HG03064 (cell line): ENCODE data around the gene GOLGA1.
A peak's percentile ranks its signal among the peaks of the same experiment; 100 is the strongest.
"Not testable (repeated sequence)": the region's sequence is repeated elsewhere in the genome, so short reads cannot be mapped to it uniquely, and the experiment has no call there.

ENCODE experiments used
- ATAC-seq: cut with Tn5 transposase; IDR thresholded peaks from one replicate; pipeline ENCODE4 v1.9.1; 2021; ENCODE audit warnings: low read depth; ENCODE audit not compliant: unreplicated experiment

GOLGA1 gene, protein sequence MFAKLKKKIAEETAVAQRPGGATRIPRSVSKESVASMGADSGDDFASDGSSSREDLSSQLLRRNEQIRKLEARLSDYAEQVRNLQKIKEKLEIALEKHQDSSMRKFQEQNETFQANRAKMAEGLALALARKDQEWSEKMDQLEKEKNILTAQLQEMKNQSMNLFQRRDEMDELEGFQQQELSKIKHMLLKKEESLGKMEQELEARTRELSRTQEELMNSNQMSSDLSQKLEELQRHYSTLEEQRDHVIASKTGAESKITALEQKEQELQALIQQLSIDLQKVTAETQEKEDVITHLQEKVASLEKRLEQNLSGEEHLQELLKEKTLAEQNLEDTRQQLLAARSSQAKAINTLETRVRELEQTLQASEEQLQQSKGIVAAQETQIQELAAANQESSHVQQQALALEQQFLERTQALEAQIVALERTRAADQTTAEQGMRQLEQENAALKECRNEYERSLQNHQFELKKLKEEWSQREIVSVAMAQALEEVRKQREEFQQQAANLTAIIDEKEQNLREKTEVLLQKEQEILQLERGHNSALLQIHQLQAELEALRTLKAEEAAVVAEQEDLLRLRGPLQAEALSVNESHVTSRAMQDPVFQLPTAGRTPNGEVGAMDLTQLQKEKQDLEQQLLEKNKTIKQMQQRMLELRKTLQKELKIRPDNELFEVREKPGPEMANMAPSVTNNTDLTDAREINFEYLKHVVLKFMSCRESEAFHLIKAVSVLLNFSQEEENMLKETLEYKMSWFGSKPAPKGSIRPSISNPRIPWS

GRCh38 chr9:124940894-124941678 lies at the start of gene GOLGA1:
TSS of gene GOLGA1 (minus strand) at chr9:124941083. CDS start at chr9:124938711, 2,372 bp downstream.
- peak; percentile 78 for ATAC-seq

DNA sequence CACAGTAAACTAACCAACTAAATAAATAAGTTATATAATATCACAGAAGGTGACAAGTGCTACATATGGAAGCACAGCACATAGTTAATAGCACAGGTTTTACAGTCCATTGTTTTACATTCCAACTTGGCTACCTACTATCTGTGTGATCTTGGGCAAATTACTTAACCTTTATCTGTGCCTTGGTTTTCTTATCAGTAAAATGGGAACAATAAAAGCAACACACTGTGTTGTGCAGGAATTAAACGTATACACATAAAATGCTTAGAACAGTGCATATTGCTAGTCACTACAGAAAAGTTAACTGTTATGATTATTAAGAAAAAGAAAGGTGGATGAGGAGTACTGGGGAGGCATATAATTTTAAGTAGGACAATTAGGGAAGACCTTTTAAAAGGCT lies 42.8 kb upstream of the GOLGA1 start:
- no peak for ATAC-seq

DNA sequence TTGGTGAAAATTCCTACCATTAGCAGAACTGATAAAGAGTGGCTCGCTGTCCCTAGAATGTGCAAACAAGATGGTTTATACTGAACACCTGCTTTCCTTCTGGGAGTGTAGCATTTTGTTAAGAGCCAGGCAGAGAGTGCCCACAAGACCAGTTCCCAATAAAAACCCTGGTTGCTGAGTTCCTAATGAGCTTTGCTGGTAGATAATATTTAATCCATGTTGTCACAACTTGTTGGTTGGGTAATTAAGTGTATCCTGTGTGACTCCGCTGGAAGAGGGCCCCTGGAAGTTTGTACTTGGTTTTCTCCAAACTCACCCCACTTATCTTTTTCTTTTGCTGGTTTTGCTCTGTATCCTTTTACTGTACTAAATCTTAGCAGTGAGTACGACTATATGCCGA lies 39.5 kb upstream of the GOLGA1 start:
- ATAC-seq: no peak

DNA sequence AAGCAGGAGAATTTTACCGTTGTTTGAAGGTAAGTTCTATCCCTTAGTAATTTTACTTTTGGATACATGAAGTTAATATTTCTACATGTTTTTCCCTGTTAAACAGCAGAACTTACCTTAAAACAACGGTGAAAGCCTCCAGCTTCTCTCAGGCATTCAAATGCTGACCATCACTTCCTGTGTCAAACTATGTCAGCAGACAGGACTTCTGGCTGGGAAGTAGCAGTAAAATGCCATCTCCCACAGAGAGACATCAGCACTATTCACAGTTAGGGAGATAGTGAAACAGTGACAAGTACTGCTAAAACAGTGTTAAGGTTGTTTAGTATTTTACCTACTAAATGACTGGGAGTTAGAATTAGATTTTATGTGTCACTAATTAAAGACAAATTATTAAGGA lies 34.2 kb upstream of the GOLGA1 start:
- no peak for ATAC-seq

DNA sequence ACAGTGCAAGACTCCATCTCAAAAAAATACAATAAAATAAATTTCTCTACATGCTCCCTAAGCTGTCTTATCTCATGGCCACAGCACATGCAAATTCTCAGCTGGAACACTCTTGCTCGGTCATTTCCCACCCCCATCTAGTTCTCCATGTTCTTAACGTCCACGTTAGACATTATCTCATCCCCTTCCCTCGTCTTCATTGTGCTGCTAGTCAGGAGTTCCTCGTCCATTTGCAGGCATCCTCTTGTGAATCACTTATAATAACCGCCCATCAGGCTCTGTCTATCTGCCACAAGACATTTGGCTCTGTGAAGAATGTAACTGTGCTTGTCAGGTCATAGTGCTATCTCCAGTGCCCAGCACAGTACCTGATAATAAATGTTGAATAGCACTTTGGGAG lies 32.9 kb upstream of the GOLGA1 start:
- ATAC-seq: no peak

DNA sequence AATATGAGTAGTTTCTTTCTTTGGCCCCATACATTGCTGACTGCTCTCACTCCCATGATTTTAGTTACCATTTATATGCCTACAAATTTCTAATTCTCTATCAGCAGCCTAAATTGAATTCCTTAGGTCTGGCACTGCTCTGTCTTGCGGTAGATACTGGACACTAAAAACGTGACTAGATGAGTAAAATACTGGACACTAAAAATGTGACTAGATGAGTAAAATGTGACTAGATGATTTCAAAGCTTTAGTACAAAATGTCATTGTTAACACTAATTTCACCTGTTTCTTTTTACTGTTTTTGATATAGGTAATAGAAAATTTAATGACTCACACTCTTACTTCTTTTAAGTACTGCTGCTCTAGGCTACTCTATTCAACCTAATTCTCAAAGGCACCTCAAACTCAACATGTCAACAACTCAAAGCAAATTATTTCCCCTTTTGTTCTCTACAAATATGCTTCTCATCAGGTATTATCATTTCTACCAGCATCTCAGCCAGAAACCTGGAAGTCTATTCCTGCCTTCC lies 31.4 kb upstream of the GOLGA1 start:
- no peak for ATAC-seq

- ATAC-seq: no peak
Measured at GRCh38 chr9:124969401-124969800, 28.5 kb upstream of the GOLGA1 start.

DNA sequence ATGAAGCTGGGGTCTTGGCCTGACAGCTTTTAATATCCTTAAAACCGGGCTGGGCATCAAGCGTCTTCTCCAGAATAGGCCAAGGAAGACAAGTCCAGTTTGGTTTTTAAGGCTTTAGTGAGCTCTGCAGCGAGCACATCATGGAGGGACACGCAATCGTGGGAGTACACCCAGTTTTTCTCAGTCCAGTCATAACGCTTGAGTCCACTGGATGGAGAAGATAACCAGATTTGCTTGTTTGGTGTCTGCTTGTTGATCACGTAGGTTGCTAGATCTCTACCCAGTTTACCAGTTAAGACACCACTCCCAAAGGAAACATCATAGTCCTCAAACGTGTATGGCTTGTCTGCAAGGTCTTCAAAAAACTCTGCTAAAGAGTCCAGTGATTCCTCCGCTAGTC lies 27.4 kb upstream of the GOLGA1 start:
- ATAC-seq: no peak

- not testable (repeated sequence) for ATAC-seq
Measured at GRCh38 chr9:124965775-124966568, 25.1 kb upstream of the GOLGA1 start.

GRCh38 chr9:124964604-124965003 lies 23.7 kb upstream of the GOLGA1 start:
- ATAC-seq: no peak

DNA sequence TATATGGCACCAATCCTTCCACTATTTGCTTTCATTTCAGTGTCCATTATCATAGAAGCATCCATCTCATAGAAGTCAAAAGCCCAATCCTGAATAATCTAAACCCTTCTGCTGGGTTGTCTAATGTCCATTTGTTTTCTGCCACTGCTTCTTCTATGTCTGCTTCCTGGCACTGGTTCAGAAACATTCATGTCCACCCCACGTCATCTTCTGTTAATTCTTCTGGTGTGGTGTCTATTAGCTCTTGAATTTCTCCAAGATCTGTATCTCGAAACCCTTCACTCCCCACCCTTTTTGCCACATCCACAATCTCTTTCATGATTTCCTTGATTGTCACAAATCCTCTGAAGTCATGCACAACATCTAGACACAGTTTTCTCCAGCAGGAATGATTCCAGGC lies 23.2 kb upstream of the GOLGA1 start:
- ATAC-seq: no peak

DNA sequence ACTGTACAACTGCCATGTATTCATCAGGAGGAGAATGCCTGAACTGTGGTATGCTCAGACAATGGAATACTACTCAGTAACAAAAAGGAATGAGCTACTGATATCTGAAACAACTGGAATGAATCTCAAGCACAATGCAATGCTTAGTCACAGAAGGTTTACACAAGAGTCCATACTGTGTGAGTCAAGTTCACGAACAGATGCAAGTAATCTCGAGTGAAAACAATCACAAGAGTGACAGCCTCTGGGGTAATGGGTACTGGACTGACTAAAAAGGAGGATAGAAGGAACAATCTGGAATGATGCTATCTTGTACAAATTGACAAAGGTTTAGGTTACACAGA lies 19.5 kb upstream of the GOLGA1 start:
- ATAC-seq: no peak

GRCh38 chr9:124959671-124960408 lies 19.0 kb upstream of the GOLGA1 start:
- not testable (repeated sequence) for ATAC-seq

DNA sequence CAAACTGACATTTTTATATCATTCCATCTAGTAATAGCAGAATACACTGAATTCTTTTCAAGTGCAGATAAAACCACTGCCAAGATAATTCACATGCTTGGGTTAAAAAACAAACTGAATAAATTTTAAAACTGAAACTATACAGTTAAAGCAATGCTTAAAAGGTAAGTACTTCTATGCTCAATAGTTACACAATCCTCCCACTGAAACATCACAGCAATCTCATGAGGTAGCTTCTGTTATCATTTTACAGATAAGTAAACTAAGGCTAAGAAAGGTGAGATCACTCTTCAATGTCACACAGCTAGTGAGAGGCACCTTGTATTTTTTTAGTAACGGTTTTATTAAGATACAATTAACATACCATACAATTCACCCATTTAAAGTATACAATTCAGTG lies 13.4 kb upstream of the GOLGA1 start:
- ATAC-seq: no peak

DNA sequence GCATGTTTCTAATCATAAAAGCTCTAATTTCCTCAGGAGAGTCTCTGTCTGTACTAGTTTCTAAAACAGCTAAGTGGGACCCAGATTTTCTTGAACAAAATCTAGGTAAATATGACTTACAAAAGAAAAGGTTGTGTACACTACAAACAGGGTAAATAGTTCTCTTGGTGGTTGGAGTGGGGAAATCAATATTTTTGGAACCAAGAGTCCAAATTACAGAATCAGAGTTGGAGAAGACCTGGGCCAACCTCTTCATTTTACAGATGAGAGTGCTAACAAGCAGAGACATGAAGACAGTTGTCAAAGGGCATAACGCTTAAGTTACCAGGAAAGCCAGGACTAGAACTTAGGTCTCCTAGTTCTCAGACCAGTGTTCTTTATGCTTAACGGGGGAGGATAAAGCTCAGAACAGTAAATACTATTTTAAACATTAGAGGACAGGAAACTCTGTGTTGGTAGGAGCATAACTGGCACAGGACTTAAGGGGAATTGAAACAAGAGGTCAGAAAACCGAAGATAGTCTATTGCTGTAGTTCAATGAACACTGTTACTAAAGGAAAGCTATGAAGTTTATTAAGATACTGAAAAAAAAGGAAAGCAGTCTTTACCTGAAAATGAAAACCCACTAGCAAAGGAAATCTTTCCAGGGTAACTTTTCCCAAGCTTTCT lies 9.3 kb upstream of the GOLGA1 start:
- ATAC-seq: no peak

DNA sequence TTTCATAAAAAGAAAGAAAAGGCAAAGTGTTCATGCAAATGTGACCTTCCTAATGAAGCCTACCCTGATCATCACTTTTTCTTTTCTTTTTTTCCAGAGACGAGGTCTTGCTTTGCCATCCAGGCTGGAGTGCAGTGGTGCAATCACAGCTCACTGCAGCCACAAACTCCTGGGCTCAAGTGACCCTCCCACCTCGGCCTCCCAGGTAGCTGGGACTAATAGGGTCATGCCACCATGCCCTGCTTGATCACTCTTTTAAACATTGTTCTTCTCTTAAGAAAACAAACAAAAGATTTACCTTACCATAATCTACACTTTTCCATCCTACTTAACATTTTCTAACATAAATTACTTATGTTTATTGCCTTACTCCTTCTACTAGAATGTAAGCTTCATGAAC lies 8.5 kb upstream of the GOLGA1 start:
- no peak for ATAC-seq

- no peak for ATAC-seq
Measured at GRCh38 chr9:124947727-124948391, 7.0 kb upstream of the GOLGA1 start.

DNA sequence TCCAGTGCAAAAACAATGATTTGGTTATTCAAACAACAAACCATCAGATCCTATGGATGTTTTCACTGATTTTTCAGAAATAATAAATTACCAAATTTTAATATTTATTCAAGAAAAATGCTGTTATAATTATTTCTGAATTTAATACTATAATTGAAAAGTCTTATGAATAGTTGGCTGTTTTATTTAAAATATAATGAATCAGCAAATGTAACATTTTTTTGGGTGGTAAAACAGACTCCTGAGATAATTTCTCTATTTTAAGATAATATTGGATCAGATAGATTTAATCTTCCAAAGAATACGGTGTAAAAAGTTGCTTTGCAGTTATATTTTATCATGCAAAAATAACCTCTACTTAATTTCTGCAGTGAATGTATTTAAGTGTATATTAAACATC lies 5.3 kb upstream of the GOLGA1 start:
- ATAC-seq: no peak
